H1 (cell line): ENCODE results near the gene GOLGA1. TPM values are rescaled to one million over a fixed set of nuclear protein-coding genes. Genes with fewer than 3 reads are reported as not detected.

ENCODE experiments used
- CTCF ChIA-PET: fragments of 300-600 bp; sonication (Branson Sonifier 250); formaldehyde crosslinking; loops from one replicate; lab custom pipeline; 2021; ENCODE audit not compliant: partially characterized antibody; lab: Charles Lee
- POLR2A ChIA-PET: fragments of 300-600 bp; sonication (Branson Sonifier 250); formaldehyde crosslinking; loops from one replicate; lab custom pipeline; 2021; ENCODE audit warnings: inconsistent platforms; ENCODE audit not compliant: partially characterized antibody; lab: Charles Lee
- DNase-seq, 2 experiments: peaks; one replicate each; pipeline versions ENCODE4 v3.0.0 to v3.0.0-alpha.2; 2010 to 2022; ENCODE audit warnings: low spot score in 2 of 2, low read depth in 1 of 2, mixed read lengths in 1 of 2
- FAIRE-seq: peaks from 2 replicates; lab custom pipeline; 2011; peaks lifted over from hg19 to GRCh38; lab: Jason Lieb, UNC
- H2AFZ ChIP-seq: 2 replicates; pipeline ENCODE4 v1.8.1; 2012; ENCODE audit warnings: low read length, inconsistent platforms
- H2AK5ac ChIP-seq: 2 replicates; pipeline ENCODE4 v1.6.1; 2013; ENCODE audit warnings: low read depth, low read length
- H2BK120ac ChIP-seq: replicated peaks from 2 replicates; pipeline ENCODE3; 2013; ENCODE audit warnings: low read depth, low read length, inconsistent platforms
- H2BK12ac ChIP-seq: 2 replicates; pipeline ENCODE4 v1.6.1; 2013; ENCODE audit warnings: low read depth, low read length
- H2BK15ac ChIP-seq: 2 replicates; pipeline ENCODE4 v1.6.1; 2013; ENCODE audit warnings: low read length
- H2BK20ac ChIP-seq: 2 replicates; pipeline ENCODE4 v1.6.1; 2013; ENCODE audit warnings: low read length
- H2BK5ac ChIP-seq: 2 replicates; pipeline ENCODE4 v1.6.1; 2013; ENCODE audit warnings: low read depth, low read length
- H3K14ac ChIP-seq: 2 replicates; pipeline ENCODE4 v1.6.1; 2013; ENCODE audit warnings: inconsistent platforms; ENCODE audit not compliant: insufficient read length
- H3K18ac ChIP-seq: 2 replicates; pipeline ENCODE4 v1.6.1; 2013; ENCODE audit warnings: low read length; ENCODE audit errors: extremely low read depth
- H3K23ac ChIP-seq: 2 replicates; pipeline ENCODE4 v1.6.1; 2013; ENCODE audit warnings: inconsistent platforms; ENCODE audit not compliant: insufficient read length
- H3K23me2 ChIP-seq: 2 replicates; pipeline ENCODE4 v1.6.1; 2013; ENCODE audit warnings: low read depth, low read length
- H3K27ac ChIP-seq: 2 replicates; pipeline ENCODE4 v1.6.1; 2011; ENCODE audit warnings: low read depth, low read length, inconsistent platforms
- H3K27me3 ChIP-seq, 4 experiments: replicated peaks in 1 of 4; 1 replicate in 1 of 4; 2 replicates in 3 of 4; pipeline versions ENCODE4 v1.6.1 to v1.8.1; 2011 to 2013; ENCODE audit warnings: low read length in 3 of 4, mild to moderate bottlenecking in 3 of 4, inconsistent platforms in 2 of 4, mixed read lengths in 2 of 4, moderate library complexity in 1 of 4; ENCODE audit not compliant: control insufficient read depth in 3 of 4, insufficient read depth in 3 of 4; ENCODE audit errors: extremely low read depth in 1 of 4
- H3K36me3 ChIP-seq, 4 experiments: 2 replicates each; pipeline versions ENCODE4 v1.6.1 to v1.8.1; 2011 to 2013; ENCODE audit warnings: mild to moderate bottlenecking in 4 of 4, low read length in 3 of 4, moderate library complexity in 2 of 4, control low read depth in 1 of 4, inconsistent platforms in 1 of 4; ENCODE audit not compliant: insufficient read depth in 4 of 4, control insufficient read depth in 2 of 4
- H3K4ac ChIP-seq: replicated peaks from 2 replicates; pipeline ENCODE3; 2013; ENCODE audit warnings: low read length, low read depth, mixed read lengths, inconsistent platforms; ENCODE audit not compliant: insufficient read length
- H3K4me1 ChIP-seq, 4 experiments: replicated peaks in 1 of 4; 1 replicate in 1 of 4; 2 replicates in 3 of 4; pipeline versions ENCODE4 v1.6.1 to v1.8.1; 2011 to 2013; ENCODE audit warnings: low read length in 3 of 4, inconsistent platforms in 2 of 4, mixed read lengths in 1 of 4; ENCODE audit not compliant: insufficient read depth in 4 of 4, control insufficient read depth in 3 of 4
- H3K4me2 ChIP-seq, 2 experiments: 2 replicates each; pipeline versions ENCODE4 v1.6.1 to v1.8.1; 2011 to 2013; ENCODE audit warnings: low read depth in 2 of 2, low read length in 2 of 2, control low read depth in 1 of 2, inconsistent platforms in 1 of 2, mild to moderate bottlenecking in 1 of 2; ENCODE audit not compliant: insufficient read depth in 1 of 2
- H3K4me3 ChIP-seq, 4 experiments: fragments of 200-600, 300-600 bp in 1 of 4; sonication (generic), shearing (Covaris generic), sonication (Bioruptor Twin) in 1 of 4; 2 replicates each; pipeline versions ENCODE4 v1.5.1 to v1.8.1; 2011 to 2016; ENCODE audit warnings: low read length in 4 of 4, low read depth in 3 of 4, control low read depth in 2 of 4, inconsistent platforms in 2 of 4, mild to moderate bottlenecking in 2 of 4, mixed read lengths in 1 of 4, moderate library complexity in 1 of 4; ENCODE audit not compliant: insufficient read depth in 2 of 4; ENCODE audit errors: extremely low read depth in 1 of 4
- H3K56ac ChIP-seq: replicated peaks from 2 replicates; pipeline ENCODE3; 2013; ENCODE audit warnings: low read depth, mild to moderate bottlenecking, mixed read lengths, low read length, inconsistent platforms; ENCODE audit not compliant: insufficient read length
- H3K79me1 ChIP-seq: 2 replicates; pipeline ENCODE4 v1.6.1; 2013; ENCODE audit warnings: low read depth, low read length, control low read depth
- H3K79me2 ChIP-seq, 2 experiments: 2 replicates each; pipeline versions ENCODE4 v1.6.1 to v1.8.1; 2012 to 2013; ENCODE audit warnings: low read length in 2 of 2, mild to moderate bottlenecking in 2 of 2, inconsistent platforms in 1 of 2; ENCODE audit not compliant: insufficient read depth in 2 of 2, control insufficient read depth in 1 of 2
- H3K9ac ChIP-seq, 4 experiments: replicated peaks in 1 of 4; 1 replicate in 1 of 4; 2 replicates in 3 of 4; pipeline versions ENCODE4 v1.6.1 to v1.8.1; 2011 to 2013; ENCODE audit warnings: low read depth in 3 of 4, low read length in 3 of 4, control low read depth in 2 of 4, mild to moderate bottlenecking in 2 of 4, moderate library complexity in 2 of 4, inconsistent platforms in 1 of 4; ENCODE audit errors: extremely low read depth in 1 of 4
- H3K9me3 ChIP-seq, 2 experiments: 2 replicates each; pipeline versions ENCODE4 v1.6.1 to v1.8.1; 2012 to 2013; ENCODE audit warnings: mild to moderate bottlenecking in 2 of 2, moderate library complexity in 2 of 2, control low read depth in 1 of 2, inconsistent platforms in 1 of 2, low read depth in 1 of 2, low read length in 1 of 2, mixed read lengths in 1 of 2; ENCODE audit not compliant: insufficient read depth in 2 of 2
- H4K20me1 ChIP-seq, 2 experiments: replicated peaks in 1 of 2; 2 replicates each; pipeline versions ENCODE3 to v1.8.1; 2011 to 2013; ENCODE audit warnings: inconsistent platforms in 2 of 2, low read length in 2 of 2, mild to moderate bottlenecking in 1 of 2; ENCODE audit not compliant: insufficient read depth in 2 of 2, control insufficient read depth in 1 of 2
- H4K5ac ChIP-seq: 2 replicates; pipeline ENCODE4 v1.6.1; 2013; ENCODE audit warnings: low read length, low read depth, mixed read lengths, inconsistent platforms; ENCODE audit not compliant: insufficient read length
- H4K8ac ChIP-seq: 2 replicates; pipeline ENCODE4 v1.8.0; 2013; ENCODE audit warnings: mild to moderate bottlenecking, moderate library complexity, low read length, inconsistent platforms; ENCODE audit not compliant: insufficient read depth; ENCODE audit errors: extremely low read depth
- H4K91ac ChIP-seq: replicated peaks from 2 replicates; pipeline ENCODE3; 2013; ENCODE audit warnings: low read length, mixed read lengths, inconsistent platforms; ENCODE audit not compliant: insufficient read length
- WGBS, 2 experiments: shearing (Covaris generic) in 1 of 2; methylation state at CpG; one replicate each; pipeline versions ENCODE4 v1.1.6 to v1.1.7; 2013 to 2015; ENCODE audit warnings: low lambda C conversion rate in 2 of 2, mixed read lengths in 2 of 2, inconsistent platforms in 1 of 2, low coverage in 1 of 2, missing lambda C conversion rate in 1 of 2; ENCODE audit not compliant: insufficient replicate concordance in 2 of 2, insufficient coverage in 1 of 2, insufficient read length in 1 of 2; ENCODE audit errors: extremely low coverage in 1 of 2, missing lambda C conversion rate in 1 of 2; 5-methylcytosine and 5-hydroxymethylcytosine counted together
- polyA plus RNA-seq, 7 experiments: library from polyadenylated mRNA; depleted of rRNA in 3 of 7; stranded (reverse) in 5 of 7; unstranded in 2 of 7; fragments of >200 nt in 5 of 7; fragments of 200-250 nt in 2 of 7; gene quantifications; 1 replicate in 5 of 7; 2 replicates in 1 of 7; 4 replicates in 1 of 7; pipeline versions ENCODE4 v1.2.1 to v1.2.3, GENCODE V29; 2011 to 2013; ENCODE audit warnings: missing spikeins in 2 of 7, mixed read lengths in 2 of 7
- total RNA-seq: library from RNA; stranded (reverse); fragmentation: NEBNext Ultra II Directional; extraction: Animal tissue kit (Norgen Biotek cat#: 25700); gene quantifications from 2 replicates; pipeline ENCODE4 v1.2.1, GENCODE V29; 2021

Gene GOLGA1
- total and polyA plus RNA-seq, 2 of the 8 experiments (the other 6 are each of a cell fraction or from before 2014, with no cell fraction given): 4.8 to 6.5 TPM

- Histone ChIP-seq H4K20me1 (peaks cover 0 to 4% of the 10 kb centered on the region in 2 experiments), H3K9ac (no peak overlapping the region), H2BK5ac (no peak overlapping the region), H3K36me3 (peaks cover 0 to 17% (median 2%) of the 10 kb centered on the region in 4 experiments; a peak in 6 of 8 replicates), H2AFZ (no peak overlapping the region), H3K79me2 (no peaks in the 10 kb centered on the region), H3K23ac (no peak overlapping the region), H3K4me2 (no peak overlapping the region), H2BK20ac (no peak overlapping the region), H2BK15ac (no peak overlapping the region), H3K56ac (no peak overlapping the region), H3K79me1 (no peaks in the 10 kb centered on the region), H3K14ac (no peak overlapping the region), H3K18ac (no peak overlapping the region), H2AK5ac (no peak overlapping the region), H3K23me2 (no peaks in the 10 kb centered on the region), H3K27me3 (no peaks in the 10 kb centered on the region), H3K4me3 (no peak overlapping the region), H3K27ac (no peak overlapping the region), H4K8ac (no peak overlapping the region), H3K4ac (no peak overlapping the region), H3K9me3 (no peaks in the 10 kb centered on the region), H4K5ac (no peak overlapping the region), H3K4me1 (no peaks in the 10 kb centered on the region), H4K91ac (no peak overlapping the region), H2BK12ac (no peak overlapping the region), H2BK120ac (no peak overlapping the region)
- whole genome bisulfite sequencing, 2 experiments: 90% methylated on average over 2 of the region's 2 CpGs; no CpG with 5 or more reads in 1 of the 2 experiments
- CTCF ChIA-PET: interaction anchor here (0.6 to 0.8 kb wide), 5 partner anchors 114 to 1412 kb away, joined by 3 to 4 read pairs (median 3); no protein-coding TSS in a partner anchor
- FAIRE-seq (no peak), DNase-seq (no peak)
- POLR2A ChIA-PET: no interaction called here
Measured at GRCh38 chr9:124969401-124969800, 28.5 kb upstream of the GOLGA1 start.
